Stimulated activated CD8-positive, alpha-beta memory T cell treated with anti-CD3 and anti-CD28 coated beads, Interleukin-4, amount 100 ng/mL, for 48 hours (primary cell): Measurements from ENCODE around the gene PDGFRB.

Source experiments
- DNase-seq: peaks from one replicate; pipeline ENCODE4 v3.0.0-alpha.2; 2020

Gene PDGFRB

GRCh38 chr5:150126921-150127265, 28.8 kb downstream of the PDGFRB start:
- DNase-seq, result no peak

GRCh38 chr5:150126199-150126920, 29.3 kb downstream of the PDGFRB start:
- no peak for DNase-seq

DNA sequence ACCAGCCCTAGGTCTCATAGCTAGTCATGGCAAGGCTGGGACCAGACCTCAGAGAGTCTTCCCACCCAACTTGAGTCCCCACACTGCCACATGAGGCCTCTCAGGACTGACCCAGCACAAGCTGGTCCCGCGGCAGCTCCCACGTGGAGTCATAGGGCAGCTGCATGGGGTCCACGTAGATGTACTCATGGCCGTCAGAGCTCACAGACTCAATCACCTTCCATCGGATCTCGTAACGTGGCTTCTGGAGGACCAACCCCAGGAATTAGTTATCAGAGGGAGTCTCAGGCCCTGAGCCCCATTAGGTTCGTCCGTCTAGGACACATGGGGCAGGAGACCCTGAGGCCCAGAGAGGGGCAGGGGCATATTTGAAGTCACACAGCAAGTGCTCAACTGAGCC, 30.3 kb downstream of the PDGFRB start:
- DNase-seq, result no peak

GRCh38 chr5:150124596-150124995, 31.0 kb downstream of the PDGFRB start:
- no peak for DNase-seq

DNA sequence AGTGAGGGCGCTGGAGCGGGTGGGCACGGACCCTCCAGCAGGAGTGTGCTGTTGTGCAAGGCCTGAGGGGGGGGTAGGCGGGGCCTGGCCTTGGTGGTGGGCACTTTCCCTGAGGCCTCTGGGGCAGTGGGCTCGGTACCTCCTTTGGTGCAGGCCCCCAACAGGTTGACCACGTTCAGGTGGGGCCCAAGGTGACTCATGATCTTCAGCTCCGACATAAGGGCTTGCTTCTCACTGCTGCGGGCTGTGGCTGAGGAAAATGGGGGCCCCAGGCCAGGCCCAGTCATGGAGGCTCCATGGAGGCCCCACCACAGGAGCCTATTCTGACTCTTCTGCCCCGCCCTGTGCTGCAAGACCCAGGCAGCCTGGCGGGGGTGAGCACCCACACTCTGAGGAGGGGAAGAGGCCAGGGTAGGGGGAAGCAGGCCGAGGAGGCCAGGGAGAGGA, 31.5 kb downstream of the PDGFRB start:
- DNase-seq, result no peak

DNA sequence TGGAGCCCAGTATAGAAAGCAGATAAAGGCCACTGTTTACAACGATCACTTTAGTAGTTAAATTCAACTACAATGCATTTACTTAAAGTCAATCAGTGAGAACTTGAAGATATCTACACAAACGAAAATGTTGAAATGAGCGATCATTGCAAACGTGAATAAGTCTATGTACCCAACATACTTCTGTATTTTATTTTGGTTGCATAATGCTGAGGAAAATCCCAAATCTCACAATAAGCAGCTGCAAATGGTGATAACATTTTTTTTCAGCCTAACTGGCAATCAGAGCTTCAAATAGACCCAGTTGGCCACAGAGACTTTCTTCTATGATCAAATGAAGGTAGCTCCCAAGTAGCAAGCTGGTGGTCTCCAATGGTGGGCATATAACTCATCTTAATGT, 32.1 kb downstream of the PDGFRB start:
- DNase-seq, result no peak

DNA sequence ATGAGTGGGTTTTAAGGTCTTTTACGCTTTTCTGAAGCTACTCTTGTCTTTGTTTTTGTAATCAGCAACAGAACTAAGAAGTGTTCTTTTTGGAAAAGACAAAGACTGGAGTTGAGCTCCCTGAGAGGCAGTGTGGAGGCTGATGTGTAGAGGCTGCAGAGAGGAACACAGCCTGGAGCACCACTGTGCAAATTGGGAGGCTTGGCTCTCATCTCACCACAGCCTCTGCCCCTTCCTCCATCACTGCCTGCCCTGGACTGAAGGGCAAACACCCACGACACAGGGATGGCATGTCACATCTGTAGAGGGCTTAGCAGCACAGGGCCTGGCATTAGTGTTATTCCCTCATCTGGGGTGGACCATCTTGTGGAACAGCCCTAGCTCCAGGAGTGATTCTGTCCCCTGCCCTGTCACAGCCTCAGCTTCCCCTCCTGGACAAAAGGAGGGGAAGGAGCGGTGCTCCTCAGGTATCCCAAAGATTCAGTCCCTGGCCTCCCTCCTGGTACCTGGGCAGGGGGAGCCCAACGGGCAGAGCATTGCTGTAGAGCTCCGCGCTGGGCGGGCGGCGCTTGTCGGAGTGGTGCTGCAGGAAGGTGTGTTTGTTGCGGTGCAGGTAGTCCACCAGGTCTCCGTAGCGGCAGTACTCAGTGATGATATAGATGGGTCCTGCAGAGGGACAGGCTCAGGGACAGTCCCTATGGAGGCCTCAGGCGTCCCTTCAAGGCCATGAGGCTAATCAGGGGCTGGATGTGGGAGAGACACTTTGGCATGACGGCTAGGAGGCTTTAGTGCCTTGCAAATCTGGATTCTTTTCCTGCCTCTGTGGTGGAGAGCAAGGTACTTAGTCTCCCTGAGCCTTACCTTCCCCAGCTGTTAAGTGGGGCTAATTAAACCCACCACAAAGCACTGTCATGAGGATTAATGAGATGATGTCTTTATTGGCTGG, 32.8 kb downstream of the PDGFRB start:
- no peak for DNase-seq

DNA sequence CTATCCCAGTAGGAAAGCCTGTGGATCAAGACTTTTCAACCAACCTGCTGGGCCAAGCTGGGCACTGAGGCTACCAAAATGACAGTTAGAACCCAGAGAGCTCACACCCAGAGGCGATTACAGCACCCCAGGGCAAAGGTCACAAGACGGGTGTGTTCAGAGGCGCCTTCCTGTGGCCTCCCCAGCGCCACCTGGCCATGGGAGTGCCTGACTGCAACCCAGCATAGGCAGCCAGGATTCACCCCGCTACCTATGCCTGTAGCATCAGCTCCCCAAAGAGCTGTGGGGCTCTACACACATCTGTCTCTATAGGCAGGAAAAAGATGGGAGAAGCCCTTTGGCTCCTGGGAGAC, 33.5 kb downstream of the PDGFRB start:
- peak; percentile 47 for DNase-seq

- no peak for DNase-seq
Measured at GRCh38 chr5:150121448-150122157, 34.0 kb downstream of the PDGFRB start.

DNA sequence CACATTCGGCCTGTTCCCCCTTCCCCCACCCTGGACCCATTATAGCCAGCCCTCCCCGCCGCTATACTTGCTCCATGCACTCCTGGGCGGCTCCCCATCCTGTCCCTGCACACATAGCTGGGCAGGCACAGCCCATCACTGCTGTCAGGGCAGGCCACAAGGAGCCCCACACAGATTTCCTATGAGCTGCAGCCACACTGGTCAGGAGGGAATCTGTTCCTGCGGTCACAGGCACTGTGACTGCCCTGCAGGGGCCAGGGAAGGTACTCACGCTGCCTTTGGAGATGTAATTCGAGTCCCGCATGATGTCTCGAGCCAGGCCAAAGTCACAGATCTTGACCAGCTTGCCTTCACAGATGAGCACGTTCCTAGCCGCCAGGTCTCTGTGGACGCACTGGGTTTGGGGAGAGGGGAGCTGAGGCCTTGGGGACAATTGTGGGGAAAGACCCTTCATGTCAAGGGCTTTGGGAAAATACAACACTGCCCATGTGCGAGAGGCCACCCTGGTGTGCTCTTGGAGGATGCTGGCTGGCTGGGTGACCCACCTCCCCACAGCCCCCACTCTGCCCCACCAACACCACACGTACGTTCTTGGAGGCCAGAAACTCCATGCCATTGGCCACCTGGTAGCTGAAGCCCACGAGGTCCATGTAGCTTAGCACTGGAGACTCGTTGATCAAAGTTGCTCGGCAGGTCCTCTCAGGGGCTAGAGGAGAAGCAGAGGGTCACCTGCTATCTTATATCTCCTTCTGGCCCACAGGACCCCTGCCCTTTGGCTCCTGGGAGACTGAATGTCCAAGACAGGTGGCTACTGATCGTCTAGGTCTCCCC, 34.8 kb downstream of the PDGFRB start:
- DNase-seq, result no peak

DNA sequence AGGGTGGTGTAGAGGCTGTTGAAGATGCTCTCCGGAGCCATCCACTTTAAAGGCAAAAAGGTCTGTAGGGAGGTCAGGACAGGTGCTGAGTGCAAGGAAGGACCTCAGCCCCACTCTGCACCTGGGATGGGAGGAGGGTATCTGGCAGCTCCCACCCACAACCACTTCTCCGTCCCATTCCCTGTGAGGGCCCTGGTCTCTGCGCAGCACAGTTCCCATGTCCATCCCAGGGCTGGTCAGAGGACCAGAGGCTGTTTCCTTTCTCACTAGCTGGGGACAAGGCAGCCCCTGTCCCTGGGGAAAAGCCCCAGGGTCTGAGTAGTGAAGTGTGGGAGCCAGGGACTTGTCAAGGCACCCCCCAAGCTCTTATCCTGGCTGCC, 35.6 kb downstream of the PDGFRB start:
- DNase-seq, result no peak

- DNase-seq, result no peak
Measured at GRCh38 chr5:150119421-150120061, 36.1 kb downstream of the PDGFRB start.

DNA sequence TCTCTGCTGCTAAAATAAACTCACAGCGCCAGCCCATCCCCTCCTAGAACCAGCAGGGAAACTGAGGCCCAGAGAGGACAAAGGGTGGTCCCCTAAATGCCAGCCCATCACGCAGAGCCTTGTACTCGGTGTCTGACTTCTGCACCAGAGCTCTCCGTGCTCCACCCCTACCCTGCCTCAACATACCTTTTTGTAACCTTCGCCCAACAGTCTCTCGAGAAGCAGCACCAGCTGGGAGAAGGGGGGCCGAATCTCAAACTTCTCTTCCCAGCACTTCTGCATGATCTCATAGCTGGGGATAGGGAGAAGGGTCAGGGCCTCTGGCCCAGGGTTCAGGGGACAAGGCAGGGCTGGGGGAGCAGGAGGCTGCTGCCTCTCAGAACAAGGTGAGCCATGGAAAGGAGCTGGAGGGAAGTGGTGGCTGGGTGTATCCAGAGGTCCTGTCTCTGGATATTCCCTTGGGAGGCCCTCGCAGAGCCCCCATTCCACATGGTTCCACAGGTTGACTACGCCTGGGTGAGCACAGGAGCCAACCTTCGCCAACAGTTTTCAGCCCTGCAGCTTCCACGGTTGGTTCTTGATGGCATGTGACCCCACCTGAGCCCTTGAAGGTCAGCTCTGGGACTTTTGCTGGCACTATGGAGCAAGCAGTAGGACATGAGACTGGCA, 37.0 kb downstream of the PDGFRB start:
- DNase-seq, result no peak

GRCh38 chr5:150117945-150118560, 37.6 kb downstream of the PDGFRB start:
- no peak for DNase-seq

GRCh38 chr5:150116667-150117400, 38.8 kb downstream of the PDGFRB start:
- no peak for DNase-seq

GRCh38 chr5:150114773-150115408, 40.8 kb downstream of the PDGFRB start:
- peak; percentile 11 for DNase-seq

GRCh38 chr5:150114102-150114641, 41.5 kb downstream of the PDGFRB start:
- peak; percentile 8 for DNase-seq

GRCh38 chr5:150113047-150113744, 42.4 kb downstream of the PDGFRB start:
- DNase-seq, result no peak
